Kidney tubule cell (primary cell): ENCODE results near the gene TBKBP1.

ENCODE experiments used
- DNase-seq: peaks from one replicate; pipeline ENCODE4 v3.0.0-alpha.2; 2018; ENCODE audit warnings: low spot score

The TBKBP1 gene

GRCh38 chr17:47693731-47694580 lies at the start of gene TBKBP1:
TSS of gene TBKBP1 (plus strand) at chr17:47694161. CDS start at chr17:47696113, 1,952 bp downstream.
- no peak for DNase-seq

- DNase-seq = no peak
Observed at GRCh38 chr17:47644324-47644723, 49.6 kb upstream of the TBKBP1 start.

GRCh38 chr17:47649153-47649971 lies 44.6 kb upstream of the TBKBP1 start, which contains the start of gene KPNB1:
TSS of gene KPNB1 (plus strand) at chr17:47649919. CDS start at chr17:47650245, 326 bp downstream.
- DNase-seq = peak; percentile 100

- no peak for DNase-seq
Observed at GRCh38 chr17:47649972-47650524, 43.9 kb upstream of the TBKBP1 start.

GRCh38 chr17:47650525-47651522 lies 43.1 kb upstream of the TBKBP1 start:
- DNase-seq = peak; percentile 97

- DNase-seq = no peak
Observed at GRCh38 chr17:47651704-47652103, 42.3 kb upstream of the TBKBP1 start.

- peak; percentile 15 for DNase-seq
Observed at GRCh38 chr17:47652570-47652969, 41.4 kb upstream of the TBKBP1 start.

GRCh38 chr17:47653442-47653841 lies 40.5 kb upstream of the TBKBP1 start:
- DNase-seq = peak; percentile 13

GRCh38 chr17:47654991-47655390 lies 39.0 kb upstream of the TBKBP1 start:
- DNase-seq = peak; percentile 9

GRCh38 chr17:47660064-47660492 lies 33.9 kb upstream of the TBKBP1 start:
- DNase-seq = no peak

GRCh38 chr17:47663912-47664623 lies 29.9 kb upstream of the TBKBP1 start:
- peak; percentile 76 for DNase-seq

- no peak for DNase-seq
Observed at GRCh38 chr17:47664624-47664941, 29.4 kb upstream of the TBKBP1 start.

GRCh38 chr17:47665655-47666054 lies 28.3 kb upstream of the TBKBP1 start:
- DNase-seq = no peak

GRCh38 chr17:47669081-47669480 lies 24.9 kb upstream of the TBKBP1 start:
- no peak for DNase-seq

- no peak for DNase-seq
Observed at GRCh38 chr17:47670064-47670463, 23.9 kb upstream of the TBKBP1 start.

GRCh38 chr17:47674499-47674898 lies 19.5 kb upstream of the TBKBP1 start:
- DNase-seq = no peak

- DNase-seq = no peak
Observed at GRCh38 chr17:47675380-47676198, 18.4 kb upstream of the TBKBP1 start.

GRCh38 chr17:47676199-47676472 lies 17.8 kb upstream of the TBKBP1 start:
- no peak for DNase-seq

- no peak for DNase-seq
Observed at GRCh38 chr17:47676510-47677165, 17.3 kb upstream of the TBKBP1 start.

- DNase-seq = no peak
Observed at GRCh38 chr17:47678196-47678595, 15.8 kb upstream of the TBKBP1 start.
